GM21786 (cell line): ENCODE results near the gene LRRC75A.
A peak's percentile ranks its signal among the peaks of the same experiment; 100 is the strongest.
"Not testable (repeated sequence)": the region's sequence is repeated elsewhere in the genome, so short reads cannot be mapped to it uniquely, and the experiment has no call there.

Source experiments
- ATAC-seq: cut with Tn5 transposase; IDR thresholded peaks from one replicate; pipeline ENCODE4 v1.9.1; 2021; ENCODE audit not compliant: unreplicated experiment

LRRC75A gene

GRCh38 chr17:16455997-16456741, 35.8 kb downstream of the LRRC75A start:
- ATAC-seq, result no peak

GRCh38 chr17:16453493-16453851, 38.5 kb downstream of the LRRC75A start:
- ATAC-seq, result no peak

GRCh38 chr17:16452268-16452667, 39.7 kb downstream of the LRRC75A start:
- not testable (repeated sequence) for ATAC-seq

GRCh38 chr17:16450028-16450427, 42.0 kb downstream of the LRRC75A start:
- ATAC-seq, result no peak

- ATAC-seq, result no peak
These were observed 42.8 kb downstream of the LRRC75A start for GRCh38 chr17:16449121-16449570.

- ATAC-seq, result no peak
These were observed 43.5 kb downstream of the LRRC75A start for GRCh38 chr17:16448490-16448889.

- ATAC-seq, result no peak
These were observed 44.3 kb downstream of the LRRC75A start for GRCh38 chr17:16447676-16448075.

GRCh38 chr17:16446338-16446983, 45.5 kb downstream of the LRRC75A start:
- no peak for ATAC-seq

GRCh38 chr17:16444258-16444886, 47.6 kb downstream of the LRRC75A start:
- no peak for ATAC-seq

- ATAC-seq, result no peak
These were observed 48.3 kb downstream of the LRRC75A start for GRCh38 chr17:16443511-16444257.

- no peak for ATAC-seq
These were observed 49.1 kb downstream of the LRRC75A start for GRCh38 chr17:16442594-16443510.

- no peak for ATAC-seq
These were observed 49.9 kb downstream of the LRRC75A start for GRCh38 chr17:16442141-16442540.

GRCh38 chr17:16440901-16441629, 50.9 kb downstream of the LRRC75A start:
- ATAC-seq, result no peak

- not testable (repeated sequence) for ATAC-seq
These were observed 51.6 kb downstream of the LRRC75A start for GRCh38 chr17:16440354-16440753.

GRCh38 chr17:16439811-16440351, 52.1 kb downstream of the LRRC75A start:
- ATAC-seq, result no peak

GRCh38 chr17:16439303-16439791, 52.6 kb downstream of the LRRC75A start:
- ATAC-seq, result no peak

GRCh38 chr17:16438557-16439302, 53.3 kb downstream of the LRRC75A start:
- peak; percentile 76 for ATAC-seq

GRCh38 chr17:16438173-16438556, 53.8 kb downstream of the LRRC75A start:
- ATAC-seq, result no peak

- ATAC-seq, result no peak
These were observed 54.9 kb downstream of the LRRC75A start for GRCh38 chr17:16437083-16437482.
